HUES64 (cell line): ENCODE results near the gene ACACB. TPM values are rescaled to one million over a fixed set of nuclear protein-coding genes. Genes with fewer than 3 reads are reported as not detected.

Experiments used
- H3K27ac ChIP-seq: 2 replicates; pipeline ENCODE4 v1.7.0; 2013; ENCODE audit warnings: low read depth, low read length, inconsistent platforms
- H3K27me3 ChIP-seq: 2 replicates; pipeline ENCODE4 v1.6.1; 2013; ENCODE audit warnings: mild to moderate bottlenecking, low read length; ENCODE audit not compliant: insufficient read depth
- H3K36me3 ChIP-seq: 2 replicates; pipeline ENCODE4 v1.6.1; 2013; ENCODE audit warnings: mild to moderate bottlenecking, low read length; ENCODE audit not compliant: insufficient read depth
- H3K4me1 ChIP-seq: 2 replicates; pipeline ENCODE4 v1.6.1; 2013; ENCODE audit warnings: mild to moderate bottlenecking, low read length, moderate library complexity; ENCODE audit not compliant: insufficient read depth
- H3K4me3 ChIP-seq: 2 replicates; pipeline ENCODE4 v1.5.1; 2013; ENCODE audit warnings: mild to moderate bottlenecking, low read length, moderate library complexity
- H3K9ac ChIP-seq: 2 replicates; pipeline ENCODE4 v1.6.1; 2013; ENCODE audit warnings: mild to moderate bottlenecking, low read depth, low read length
- H3K9me3 ChIP-seq: 2 replicates; pipeline ENCODE4 v1.6.1; 2013; ENCODE audit warnings: low read depth, low read length; ENCODE audit not compliant: insufficient read depth
- WGBS: fragments of 150-250, 120-280 bp; methylation state at CpG from one replicate; pipeline ENCODE4 v1.1.7; 2013; ENCODE audit warnings: missing lambda C conversion rate; 5-methylcytosine and 5-hydroxymethylcytosine counted together
- polyA plus RNA-seq, 2 experiments: library from polyadenylated mRNA; stranded (reverse); fragments of 50-300 nt; gene quantifications; one replicate each; pipeline ENCODE4 v1.2.3, GENCODE V29; 2013

The ACACB gene
- polyA plus RNA-seq (2013, experiment 1 of 2) = 4.2 TPM
- polyA plus RNA-seq (2013, experiment 2 of 2) = 5.1 TPM

DNA sequence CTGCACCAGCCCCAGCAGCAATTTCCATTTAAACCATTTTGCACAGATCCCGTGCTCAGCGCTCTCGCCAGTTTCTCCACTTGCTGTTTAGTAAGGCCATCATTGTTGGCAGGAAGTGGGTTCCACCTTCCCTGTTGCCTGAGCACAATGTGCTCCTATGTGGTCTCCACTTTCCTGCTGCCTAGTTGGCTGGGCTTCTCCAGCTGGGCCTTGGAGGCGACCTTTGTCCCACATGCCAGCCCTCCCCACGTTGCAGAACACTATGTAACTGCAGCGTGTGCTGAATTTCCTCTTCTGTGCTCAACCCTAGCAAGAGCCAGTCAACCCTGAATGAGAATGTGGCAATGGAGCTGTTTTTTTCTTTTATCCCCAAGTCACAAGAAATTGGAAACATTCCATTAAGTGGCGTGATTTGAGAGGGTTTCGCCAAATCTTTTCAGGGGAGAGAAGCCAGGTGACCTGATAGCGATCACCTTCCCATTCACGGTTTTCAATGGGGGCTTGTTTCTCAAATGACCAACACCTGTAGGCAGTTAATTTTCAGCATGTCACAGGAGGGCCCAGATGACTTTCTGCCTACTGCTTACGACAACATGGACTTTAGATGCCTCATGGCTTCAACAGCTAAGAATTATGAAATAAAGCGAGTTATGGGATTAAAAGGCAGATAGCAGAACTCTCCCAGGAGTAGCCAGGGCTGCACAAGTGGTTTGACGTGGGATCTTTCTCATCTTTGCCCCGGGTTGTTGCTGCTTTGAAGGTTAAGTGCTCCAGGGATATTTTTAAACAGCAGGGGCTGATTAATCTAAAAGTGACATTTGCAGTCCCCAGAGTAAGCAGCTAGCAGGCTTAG is at the start of gene ACACB:
Gene ACACB, plus strand, starts transcription at position 830 of the 853 bp plus-strand sequence. CDS start 22,819 bp downstream, outside the sequence.
- no peak within 1 kb of the TSS for H3K27ac ChIP-seq
- H3K9ac ChIP-seq = no peak within 1 kb of the TSS
- 82% methylated on average over 14 of the region's 14 CpGs for WGBS
- no peaks in the 10 kb centered on the region for H3K36me3 ChIP-seq
- H3K4me3 ChIP-seq = no peak within 1 kb of the TSS
- H3K9me3 ChIP-seq = no peaks in the 10 kb centered on the region
- no peaks in the 10 kb centered on the region for H3K27me3 ChIP-seq
- H3K4me1 ChIP-seq = peaks cover 10% of the 10 kb centered on the region; the same call in 1 of the 2 replicates

DNA sequence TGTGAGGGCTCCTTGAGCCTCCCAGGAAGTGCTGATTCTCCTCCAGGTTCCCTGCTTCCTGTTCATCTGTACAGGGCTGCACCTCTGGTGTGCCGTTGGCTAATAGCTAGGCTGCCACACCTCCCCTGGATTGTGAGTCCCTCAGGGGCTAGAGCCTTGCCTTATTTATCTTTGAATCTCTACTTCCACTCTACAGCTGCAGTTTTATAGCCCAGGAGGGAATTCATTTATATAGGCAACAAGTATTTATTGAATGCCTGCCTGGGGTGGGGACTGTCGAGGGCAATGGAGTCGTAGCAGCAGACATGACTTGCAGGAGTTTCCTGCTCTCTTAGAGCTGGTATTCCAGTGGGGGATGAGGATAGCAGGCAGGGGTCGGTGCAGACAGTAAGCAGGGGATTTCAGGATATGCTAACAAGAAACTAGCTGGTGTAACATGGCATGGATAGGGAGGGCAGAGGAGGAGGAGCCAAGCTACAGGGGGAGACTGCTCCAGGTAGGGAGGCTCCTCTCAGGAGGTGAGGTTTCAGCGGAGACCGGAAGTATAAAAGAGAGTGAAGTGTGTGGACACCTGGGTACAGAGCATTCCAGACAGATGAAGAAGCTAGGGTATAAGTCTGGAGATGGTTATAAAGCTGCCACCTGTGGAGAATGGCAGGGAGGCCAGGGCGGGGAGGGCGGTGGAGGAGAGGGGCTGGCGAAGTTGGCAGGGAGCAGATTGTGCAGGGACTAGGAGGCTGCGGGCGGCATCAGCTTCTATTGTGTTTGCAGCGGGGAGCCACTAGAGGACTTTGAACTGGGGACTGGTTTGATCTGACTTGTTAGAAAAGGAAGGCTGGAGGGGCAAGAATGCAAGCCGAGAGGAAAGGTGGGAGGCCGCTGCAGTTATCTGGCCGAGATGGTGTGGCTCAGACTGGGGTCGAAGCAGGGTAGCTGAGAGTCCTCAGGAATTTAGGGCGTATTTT is 46.8 kb upstream of the ACACB start:
- Histone ChIP-seq H3K9me3 (no peaks in the 10 kb centered on the region), H3K36me3 (peaks cover 15% of the 10 kb centered on the region), H3K27ac (peak overlapping the region; percentile 64), H3K27me3 (no peaks in the 10 kb centered on the region), H3K9ac (peak overlapping the region; percentile 42; the same call in 1 of the 2 replicates), H3K4me3 (peak overlapping the region; percentile 37), H3K4me1 (peaks cover 19% of the 10 kb centered on the region)
- WGBS = 37% methylated on average over 17 of the region's 17 CpGs

DNA sequence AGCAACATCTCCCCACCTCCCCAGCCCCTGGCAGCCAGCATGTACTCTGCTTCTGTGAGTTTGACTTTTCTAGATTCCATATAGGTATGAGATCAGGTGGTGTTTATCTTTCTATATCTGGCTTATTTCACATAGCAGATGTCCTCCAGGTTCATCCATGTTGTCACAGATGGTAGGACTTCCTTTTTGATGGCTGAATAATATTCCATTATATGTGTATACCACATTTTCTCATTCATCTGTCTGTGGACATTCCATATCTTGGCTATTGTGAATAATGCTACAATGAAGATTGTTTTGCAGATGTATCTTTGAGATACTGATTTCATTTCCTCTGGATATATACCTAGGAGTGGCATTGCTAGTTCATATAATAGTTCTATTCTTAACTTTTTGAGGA is 41.5 kb upstream of the ACACB start:
- Histone ChIP-seq H3K36me3 (peaks cover 22% of the 10 kb centered on the region), H3K27me3 (no peaks in the 10 kb centered on the region), H3K4me1 (peaks cover 8% of the 10 kb centered on the region; the same call in 1 of the 2 replicates), H3K27ac (no peak overlapping the region), H3K9me3 (no peaks in the 10 kb centered on the region), H3K4me3 (no peak overlapping the region), H3K9ac (no peak overlapping the region)

DNA sequence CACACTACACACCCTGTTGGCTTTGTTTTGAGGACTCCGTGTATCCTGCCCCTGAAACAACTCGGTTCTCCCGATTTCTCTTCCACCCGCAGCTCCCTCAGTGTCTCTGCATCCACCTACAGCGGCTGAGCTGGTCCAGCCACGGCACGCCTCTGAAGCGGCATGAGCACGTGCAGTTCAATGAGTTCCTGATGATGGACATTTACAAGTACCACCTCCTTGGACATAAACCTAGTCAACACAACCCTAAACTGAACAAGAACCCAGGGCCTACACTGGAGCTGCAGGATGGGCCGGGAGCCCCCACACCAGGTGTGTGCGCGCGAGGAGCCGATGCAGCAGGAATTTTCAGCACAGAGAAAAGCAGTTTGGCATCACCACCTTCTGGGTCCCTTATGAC is 33.6 kb upstream of the ACACB start:
- H3K27me3 ChIP-seq = no peaks in the 10 kb centered on the region
- no peaks in the 10 kb centered on the region for H3K4me1 ChIP-seq
- no peak overlapping the region for H3K27ac ChIP-seq
- no peak overlapping the region for H3K4me3 ChIP-seq
- peaks cover 23% of the 10 kb centered on the region for H3K36me3 ChIP-seq
- 94% methylated on average over 14 of the region's 14 CpGs for WGBS
- H3K9ac ChIP-seq = no peak overlapping the region
- no peaks in the 10 kb centered on the region for H3K9me3 ChIP-seq

DNA sequence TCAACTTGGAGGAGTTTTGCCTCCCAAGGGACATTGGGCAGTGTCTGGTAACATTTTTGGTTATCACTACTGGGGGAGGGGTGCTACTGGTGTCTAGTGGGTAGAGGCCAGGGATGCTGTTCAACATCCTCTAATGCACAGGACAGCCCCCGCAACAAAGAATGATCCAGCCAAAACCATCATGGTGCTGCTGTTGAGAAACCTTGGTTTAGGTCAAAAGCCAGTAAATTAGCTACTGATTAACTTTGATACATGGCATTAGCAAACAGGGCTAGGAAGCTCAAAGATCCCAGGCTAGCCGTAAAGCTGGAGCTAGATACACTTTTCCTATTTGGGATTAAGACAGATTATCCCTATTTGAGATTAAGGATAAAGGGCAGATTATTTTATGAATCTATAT is 32.0 kb upstream of the ACACB start:
- no peak overlapping the region for H3K4me3 ChIP-seq
- peaks cover 38% of the 10 kb centered on the region for H3K36me3 ChIP-seq
- 88% methylated on average over 2 of the region's 2 CpGs for WGBS
- no peaks in the 10 kb centered on the region for H3K4me1 ChIP-seq
- H3K27me3 ChIP-seq = no peaks in the 10 kb centered on the region
- H3K9me3 ChIP-seq = no peaks in the 10 kb centered on the region
- H3K9ac ChIP-seq = no peak overlapping the region
- H3K27ac ChIP-seq = no peak overlapping the region

DNA sequence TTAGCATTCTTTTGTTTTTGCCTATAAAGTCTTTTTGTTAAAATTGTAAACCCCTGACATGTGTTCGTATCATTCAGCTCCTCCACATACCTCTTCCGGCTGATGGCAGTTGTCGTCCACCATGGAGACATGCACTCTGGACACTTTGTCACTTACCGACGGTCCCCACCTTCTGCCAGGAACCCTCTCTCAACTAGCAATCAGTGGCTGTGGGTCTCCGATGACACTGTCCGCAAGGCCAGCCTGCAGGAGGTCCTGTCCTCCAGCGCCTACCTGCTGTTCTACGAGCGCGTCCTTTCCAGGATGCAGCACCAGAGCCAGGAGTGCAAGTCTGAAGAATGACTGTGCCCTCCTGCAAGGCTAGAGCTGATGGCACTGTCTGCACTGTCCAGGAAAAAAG is 30.8 kb upstream of the ACACB start:
- Histone ChIP-seq H3K27ac (no peak overlapping the region), H3K36me3 (peaks cover 49% of the 10 kb centered on the region)
- 94% methylated on average over 11 of the region's 11 CpGs for WGBS

DNA sequence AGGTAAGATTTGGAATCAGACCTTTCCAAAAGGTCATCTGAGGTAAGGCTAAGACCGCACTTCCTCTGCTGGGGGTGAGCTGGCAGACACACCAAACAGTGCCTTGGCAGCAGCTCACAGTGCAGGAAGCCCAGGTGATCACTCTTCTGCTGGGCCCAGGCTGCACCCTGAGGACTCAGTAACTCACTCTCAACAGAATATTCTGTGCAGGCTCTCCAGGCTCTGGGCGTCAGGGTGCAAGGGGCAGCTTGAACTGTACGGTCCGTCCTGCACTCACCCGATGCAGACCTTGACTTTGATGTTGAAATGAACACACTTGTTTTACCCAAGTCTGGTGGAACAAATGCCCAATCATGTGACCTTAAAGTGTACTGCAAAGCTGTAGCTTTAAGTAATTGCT is 29.1 kb upstream of the ACACB start:
- 95% methylated on average over 5 of the region's 5 CpGs for WGBS
- no peak overlapping the region for H3K4me3 ChIP-seq
- no peaks in the 10 kb centered on the region for H3K4me1 ChIP-seq
- H3K27me3 ChIP-seq = no peaks in the 10 kb centered on the region
- H3K9ac ChIP-seq = no peak overlapping the region
- H3K36me3 ChIP-seq = peaks cover 50% of the 10 kb centered on the region
- H3K27ac ChIP-seq = no peak overlapping the region
- no peaks in the 10 kb centered on the region for H3K9me3 ChIP-seq

More for the DNA sequence above, 30.8 kb upstream of the ACACB start:
- no peak overlapping the region for H3K9ac ChIP-seq
- no peaks in the 10 kb centered on the region for H3K4me1 ChIP-seq
- no peaks in the 10 kb centered on the region for H3K27me3 ChIP-seq
- H3K9me3 ChIP-seq = no peaks in the 10 kb centered on the region
- no peak overlapping the region for H3K4me3 ChIP-seq

DNA sequence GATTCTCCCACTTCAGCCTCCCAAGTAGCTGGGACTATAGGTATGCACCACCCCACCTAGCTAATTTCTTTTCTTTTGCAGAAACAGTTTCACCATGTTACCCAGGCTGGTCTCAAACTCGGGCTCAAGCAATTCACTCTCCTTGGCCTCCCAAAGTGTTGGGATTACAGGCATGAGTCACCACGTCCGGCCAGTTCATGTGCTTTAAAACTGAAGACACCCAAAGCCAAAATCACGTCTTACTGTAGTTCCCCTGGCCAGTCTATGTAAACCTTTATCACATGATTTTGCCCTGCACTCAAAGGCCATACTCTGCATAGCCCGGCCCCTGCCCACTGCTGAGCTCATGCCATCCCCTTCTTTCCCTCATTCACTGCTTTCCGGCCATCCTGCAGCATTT is 27.6 kb upstream of the ACACB start:
- Histone ChIP-seq H3K36me3 (peaks cover 50% of the 10 kb centered on the region), H3K4me1 (0 out of 2 replicates have a peak, but pooled peaks cover 3% of the 10 kb centered on the region), H3K27me3 (peaks cover 5% of the 10 kb centered on the region), H3K27ac (no peak overlapping the region), H3K9ac (no peak overlapping the region), H3K9me3 (no peaks in the 10 kb centered on the region), H3K4me3 (no peak overlapping the region)
- 90% methylated on average over 6 of the region's 6 CpGs for WGBS

DNA sequence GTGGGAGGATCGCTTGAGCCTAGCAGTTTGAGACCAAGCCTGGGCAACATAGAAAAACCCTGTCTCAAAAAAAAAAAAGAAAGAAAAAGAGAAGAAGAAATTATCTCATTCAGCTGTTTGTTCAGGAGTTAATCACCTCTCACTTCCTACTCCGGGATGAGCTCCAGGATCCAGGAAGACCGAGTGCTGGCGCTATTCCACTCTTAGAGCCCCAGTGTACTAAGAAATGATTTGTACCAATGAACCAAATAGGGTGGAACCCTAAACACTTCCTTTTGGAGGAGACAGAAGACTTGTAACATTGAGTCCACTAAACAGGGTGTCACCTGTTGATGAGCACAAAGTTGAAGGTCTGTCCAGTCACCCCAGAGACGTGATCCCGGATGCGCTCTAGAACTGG is 26.7 kb upstream of the ACACB start:
- Histone ChIP-seq H3K4me3 (no peak overlapping the region), H3K36me3 (peaks cover 50% of the 10 kb centered on the region), H3K27ac (no peak overlapping the region), H3K9me3 (no peaks in the 10 kb centered on the region), H3K4me1 (0 out of 2 replicates have a peak, but pooled peaks cover 3% of the 10 kb centered on the region), H3K27me3 (peaks cover 5% of the 10 kb centered on the region), H3K9ac (no peak overlapping the region)
- WGBS = 94% methylated on average over 7 of the region's 7 CpGs

DNA sequence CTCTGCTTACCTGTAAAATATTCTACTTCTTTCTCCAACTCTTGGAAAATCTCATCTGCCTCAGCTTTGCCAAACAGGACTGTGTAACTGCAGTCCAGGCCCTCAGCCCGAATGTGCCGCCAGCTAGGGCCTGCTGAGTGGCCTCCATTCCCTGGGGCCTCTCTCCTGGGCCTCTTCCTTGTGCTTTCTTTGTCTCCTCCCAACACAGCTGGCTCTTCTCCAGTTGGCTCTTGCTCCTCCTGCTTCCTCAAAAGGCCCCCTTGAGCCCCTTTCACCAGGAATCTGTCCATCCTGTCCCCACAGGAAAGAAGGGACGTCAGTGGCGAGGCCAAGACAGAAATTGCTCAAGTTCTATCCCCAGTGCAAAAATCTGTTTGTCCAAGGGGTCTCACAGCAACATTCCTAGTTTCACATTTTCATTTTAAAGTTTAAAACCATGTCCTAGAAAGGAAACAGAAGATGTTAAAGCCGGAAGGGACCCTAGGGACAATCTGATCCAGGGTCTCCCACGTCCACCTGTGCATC is 23.8 kb upstream of the ACACB start:
- Histone ChIP-seq H3K9me3 (no peaks in the 10 kb centered on the region), H3K4me1 (0 out of 2 replicates have a peak, but pooled peaks cover 3% of the 10 kb centered on the region), H3K27me3 (peaks cover 5% of the 10 kb centered on the region), H3K36me3 (peaks cover 28% of the 10 kb centered on the region), H3K4me3 (peak overlapping the region; percentile 48), H3K9ac (peak overlapping the region; percentile 53; the same call in 1 of the 2 replicates), H3K27ac (no peak overlapping the region)
- 91% methylated on average over 6 of the region's 6 CpGs for WGBS
